ENCODE data around the gene SLC12A8.

SLC12A8 gene

GRCh38 chr3:125188955-125189354 lies 23.6 kb downstream of the SLC12A8 start:
- no peak for TF ChIP-seq CREB1 (IDR thresholded peaks at IDR 0.05; ENCODE audit: low read depth)
- TF ChIP-seq TCF12 (IDR thresholded peaks at IDR 0.05; ENCODE audit: low read depth): no peak
- no peak for TF ChIP-seq ZBTB7A (IDR thresholded peaks at IDR 0.05; ENCODE audit: low read depth)
- TF ChIP-seq EGR1 (IDR thresholded peaks at IDR 0.05): no peak
- TF ChIP-seq RAD21 (IDR thresholded peaks at IDR 0.05; ENCODE audit: low read depth): no peak
- no peak for TF ChIP-seq CEBPB (IDR thresholded peaks at IDR 0.05)
- no peak for TF ChIP-seq REST (IDR thresholded peaks at IDR 0.05; ENCODE audit: low read depth)
- TF ChIP-seq EP300 (IDR thresholded peaks at IDR 0.05; ENCODE audit: borderline replicate concordance): no peak
- no peak for TF ChIP-seq MAX (IDR thresholded peaks at IDR 0.05)
- TF ChIP-seq TEAD4 (IDR thresholded peaks at IDR 0.05): no peak
- no peak for TF ChIP-seq FOXM1 (IDR thresholded peaks at IDR 0.05; ENCODE audit: borderline replicate concordance, low read depth)
- no peak for TF ChIP-seq TAF1 (IDR thresholded peaks at IDR 0.05; ENCODE audit: low read depth)
- TF ChIP-seq YY1 (IDR thresholded peaks at IDR 0.05; ENCODE audit: low read depth): no peak
- TF ChIP-seq NFIC (IDR thresholded peaks at IDR 0.05): no peak
- no peak for TF ChIP-seq USF1 (IDR thresholded peaks at IDR 0.05)

GRCh38 chr3:125187599-125187910 lies 25.0 kb downstream of the SLC12A8 start:
- TF ChIP-seq TEAD4 (IDR thresholded peaks at IDR 0.05) (no peak), YY1 (IDR thresholded peaks at IDR 0.05; ENCODE audit: low read depth) (no peak), FOXM1 (IDR thresholded peaks at IDR 0.05; ENCODE audit: borderline replicate concordance, low read depth) (no peak), NFIC (IDR thresholded peaks at IDR 0.05) (no peak), CEBPB (IDR thresholded peaks at IDR 0.05) (no peak), TAF1 (IDR thresholded peaks at IDR 0.05; ENCODE audit: low read depth) (no peak), CREB1 (IDR thresholded peaks at IDR 0.05; ENCODE audit: low read depth) (no peak), TCF12 (IDR thresholded peaks at IDR 0.05; ENCODE audit: low read depth) (no peak)

GRCh38 chr3:125186800-125187598 lies 25.5 kb downstream of the SLC12A8 start:
- TF ChIP-seq USF1 (IDR thresholded peaks at IDR 0.05) (no peak), ZBTB7A (IDR thresholded peaks at IDR 0.05; ENCODE audit: low read depth) (no peak), CEBPB (IDR thresholded peaks at IDR 0.05) (no peak), TCF12 (IDR thresholded peaks at IDR 0.05; ENCODE audit: low read depth) (no peak), EP300 (IDR thresholded peaks at IDR 0.05; ENCODE audit: borderline replicate concordance) (no peak)

GRCh38 chr3:125186261-125186787 lies 26.2 kb downstream of the SLC12A8 start:
- TF ChIP-seq ZBTB7A (IDR thresholded peaks at IDR 0.05; ENCODE audit: low read depth): no peak
- no peak for TF ChIP-seq MAX (IDR thresholded peaks at IDR 0.05)
- no peak for TF ChIP-seq NFIC (IDR thresholded peaks at IDR 0.05)
- no peak for TF ChIP-seq FOXM1 (IDR thresholded peaks at IDR 0.05; ENCODE audit: borderline replicate concordance, low read depth)
- no peak for TF ChIP-seq TAF1 (IDR thresholded peaks at IDR 0.05; ENCODE audit: low read depth)
- TF ChIP-seq EP300 (IDR thresholded peaks at IDR 0.05; ENCODE audit: borderline replicate concordance): no peak
- TF ChIP-seq CEBPB (IDR thresholded peaks at IDR 0.05): no peak
- no peak for TF ChIP-seq USF1 (IDR thresholded peaks at IDR 0.05)
- no peak for TF ChIP-seq EGR1 (IDR thresholded peaks at IDR 0.05)
- TF ChIP-seq TCF12 (IDR thresholded peaks at IDR 0.05; ENCODE audit: low read depth): no peak
- no peak for TF ChIP-seq YY1 (IDR thresholded peaks at IDR 0.05; ENCODE audit: low read depth)
- TF ChIP-seq REST (IDR thresholded peaks at IDR 0.05; ENCODE audit: low read depth): no peak

- TF ChIP-seq TAF1 (IDR thresholded peaks at IDR 0.05; ENCODE audit: low read depth): no peak
- no peak for TF ChIP-seq YY1 (IDR thresholded peaks at IDR 0.05; ENCODE audit: low read depth)
- TF ChIP-seq USF1 (IDR thresholded peaks at IDR 0.05): no peak
- no peak for TF ChIP-seq FOXM1 (IDR thresholded peaks at IDR 0.05; ENCODE audit: borderline replicate concordance, low read depth)
- no peak for TF ChIP-seq TEAD4 (IDR thresholded peaks at IDR 0.05)
- TF ChIP-seq RAD21 (IDR thresholded peaks at IDR 0.05; ENCODE audit: low read depth): no peak
- no peak for TF ChIP-seq TCF12 (IDR thresholded peaks at IDR 0.05; ENCODE audit: low read depth)
- TF ChIP-seq MAX (IDR thresholded peaks at IDR 0.05): no peak
- TF ChIP-seq EP300 (IDR thresholded peaks at IDR 0.05; ENCODE audit: borderline replicate concordance): no peak
- no peak for TF ChIP-seq CREB1 (IDR thresholded peaks at IDR 0.05; ENCODE audit: low read depth)
- TF ChIP-seq CEBPB (IDR thresholded peaks at IDR 0.05): no peak
- TF ChIP-seq EGR1 (IDR thresholded peaks at IDR 0.05): no peak
- TF ChIP-seq REST (IDR thresholded peaks at IDR 0.05; ENCODE audit: low read depth): no peak
- no peak for TF ChIP-seq ZBTB7A (IDR thresholded peaks at IDR 0.05; ENCODE audit: low read depth)
- no peak for TF ChIP-seq NFIC (IDR thresholded peaks at IDR 0.05)
These were observed 26.7 kb downstream of the SLC12A8 start for GRCh38 chr3:125185805-125186204.

All from Ishikawa (cell line).